Psoas muscle (tissue), 8 donors: ENCODE data around the gene CEP57. TPM values are rescaled to one million over a fixed set of nuclear protein-coding genes. Genes with fewer than 3 reads are reported as not detected.

Experiments
- ATAC-seq, 4 donors: fragments of 200-7000 bp; cut with Tn5 transposase; one replicate each; pipeline ENCODE4 v1.9.1; 2020; ENCODE audit warnings: moderate library complexity in 3 of 4, mild to moderate bottlenecking in 2 of 4
- DNase-seq, 2 donors: peaks; one replicate each; pipeline ENCODE4 v3.0.0-alpha.2; 2020
- H3K27ac ChIP-seq: fragments of 200-600 bp; one replicate; pipeline ENCODE4 v1.8.0; 2022
- H3K27me3 ChIP-seq, 3 donors: fragments of 200-600 bp in 1 of 3; one replicate each; pipeline versions ENCODE4 v1.6.1 to v1.8.0; 2013 to 2022; ENCODE audit warnings: low read length in 2 of 3, mild to moderate bottlenecking in 2 of 3, moderate library complexity in 1 of 3; ENCODE audit not compliant: insufficient read depth in 3 of 3
- H3K36me3 ChIP-seq, 2 donors: fragments of 200-600 bp in 1 of 2; one replicate each; pipeline versions ENCODE4 v1.6.1 to v1.8.0; 2013 to 2022; ENCODE audit warnings: low read depth in 1 of 2, mild to moderate bottlenecking in 1 of 2, moderate library complexity in 1 of 2; ENCODE audit not compliant: insufficient read depth in 1 of 2
- H3K4me1 ChIP-seq: fragments of 200-600 bp; one replicate; pipeline ENCODE4 v1.8.0; 2022
- H3K4me3 ChIP-seq: fragments of 200-600 bp; one replicate; pipeline ENCODE4 v1.8.0; 2022; ENCODE audit warnings: mild to moderate bottlenecking
- H3K9me3 ChIP-seq: fragments of 200-600 bp; one replicate; pipeline ENCODE4 v1.8.0; 2022
- WGBS, 3 donors: extraction: QIAGEN DNeasy Blood & Tissue Kit; methylation state at CpG; one replicate each; pipeline versions ENCODE4 v1.1.6 to v1.1.7; 2013; 5-methylcytosine and 5-hydroxymethylcytosine counted together
- intact Hi-C, 2 donors: fragments of 100-400 bp; cut with DNase I; formaldehyde crosslinking; loops; one replicate each; pipeline versions ENCODE4 v1.11.0 to v1.14.2; 2022
- polyA plus RNA-seq, 3 donors: library from polyadenylated mRNA; stranded (reverse); fragments of 200-250 nt; gene quantifications; one replicate each; pipeline ENCODE4 v1.2.3, GENCODE V29; 2013
- total RNA-seq, 4 donors: library from RNA; stranded (reverse); fragmentation: NEBNext Ultra II Directional in 2 of 4; extraction: Animal tissue kit (Norgen Biotek cat#: 25700) in 2 of 4; gene quantifications; one replicate each; pipeline versions ENCODE4 v1.2.1 to v1.2.4, GENCODE V29; 2021 to 2023
- TF ChIP-seq, protein P1 (sequence below): fragments of 200-600 bp; IDR thresholded peaks from one replicate; pipeline ENCODE4 v1.8.0; 2022; ENCODE audit warnings: antibody characterized with exemption
- donor health status: healthy with polysubstance abuse.
- donor health status: DM: no; HTN: no; CAD: no; lungs with moderate emphysema.
- donor health status: Bipolar disorder and iron deficiency.
- donor health status: healthy.
- donor health status: DM: yes; HTN: yes; CAD: no.
- donor health status: DM: no; HTN: no; CAD: no.
- donor health status: DM: no; HTN: no; CAD: no.
- donor health status: DM: yes; HTN: yes; CAD: no.

CEP57 gene
- total and polyA plus RNA-seq, 7 donors = 7.7 to 27.1 (median 15.1) TPM

DNA sequence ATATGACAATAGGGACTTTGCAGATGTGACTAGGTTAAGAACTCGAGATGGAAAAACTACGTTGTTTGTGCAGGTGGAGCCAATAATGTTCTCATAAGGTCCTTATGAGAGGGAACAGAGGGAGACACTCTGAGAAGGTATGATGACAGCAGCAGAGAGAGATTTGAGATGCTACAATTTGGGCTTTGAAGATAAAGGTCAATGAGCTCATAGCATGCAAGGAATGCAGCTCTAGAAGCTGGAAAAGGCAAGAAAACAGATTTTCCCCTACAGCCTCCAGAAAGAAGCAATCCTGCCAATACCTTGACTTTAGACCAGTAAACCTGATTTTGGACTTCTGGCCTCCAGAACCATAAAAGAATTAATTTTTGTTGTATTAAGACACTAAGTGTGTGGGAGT is 21.8 kb upstream of the CEP57 start:
- Histone ChIP-seq H3K4me3 (no peak overlapping the region), H3K36me3 (peaks cover 0 to 48% of the 10 kb centered on the region in 2 donors), H3K27ac (no peak overlapping the region), H3K4me1 (no peaks in the 10 kb centered on the region), H3K9me3 (no peaks in the 10 kb centered on the region), H3K27me3 (no peaks in the 10 kb centered on the region)
- ATAC-seq (no peak), DNase-seq (no peak)
- TF ChIP-seq, protein P1, sequence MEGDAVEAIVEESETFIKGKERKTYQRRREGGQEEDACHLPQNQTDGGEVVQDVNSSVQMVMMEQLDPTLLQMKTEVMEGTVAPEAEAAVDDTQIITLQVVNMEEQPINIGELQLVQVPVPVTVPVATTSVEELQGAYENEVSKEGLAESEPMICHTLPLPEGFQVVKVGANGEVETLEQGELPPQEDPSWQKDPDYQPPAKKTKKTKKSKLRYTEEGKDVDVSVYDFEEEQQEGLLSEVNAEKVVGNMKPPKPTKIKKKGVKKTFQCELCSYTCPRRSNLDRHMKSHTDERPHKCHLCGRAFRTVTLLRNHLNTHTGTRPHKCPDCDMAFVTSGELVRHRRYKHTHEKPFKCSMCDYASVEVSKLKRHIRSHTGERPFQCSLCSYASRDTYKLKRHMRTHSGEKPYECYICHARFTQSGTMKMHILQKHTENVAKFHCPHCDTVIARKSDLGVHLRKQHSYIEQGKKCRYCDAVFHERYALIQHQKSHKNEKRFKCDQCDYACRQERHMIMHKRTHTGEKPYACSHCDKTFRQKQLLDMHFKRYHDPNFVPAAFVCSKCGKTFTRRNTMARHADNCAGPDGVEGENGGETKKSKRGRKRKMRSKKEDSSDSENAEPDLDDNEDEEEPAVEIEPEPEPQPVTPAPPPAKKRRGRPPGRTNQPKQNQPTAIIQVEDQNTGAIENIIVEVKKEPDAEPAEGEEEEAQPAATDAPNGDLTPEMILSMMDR = no peak
- intact Hi-C loops = loop anchor here in 1 of 2 donors (10.0 kb wide), 1 partner anchor 704 kb away; the partner anchor contains the start of gene SRSF8
- WGBS, 3 donors = 61 to 76% (median 68%) methylated on average over 2 of the region's 2 CpGs

DNA sequence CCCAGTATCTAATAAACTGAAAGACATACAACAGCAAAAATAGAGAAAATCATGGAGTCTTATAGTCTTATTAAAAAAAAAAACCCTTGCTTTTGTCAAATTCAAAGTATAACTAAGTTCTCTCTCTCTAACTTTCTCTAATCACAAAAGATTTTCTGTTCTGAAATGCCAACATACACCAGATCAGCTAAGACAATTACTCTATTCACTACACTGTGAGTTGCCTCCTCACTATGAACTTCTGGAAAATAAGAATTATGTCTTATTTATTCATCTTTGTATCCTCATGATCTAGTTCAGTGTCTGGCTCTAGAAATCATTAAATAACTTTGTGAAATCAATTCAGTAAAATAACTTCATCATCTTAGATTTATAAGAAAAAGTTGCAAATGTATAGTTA is 13.4 kb upstream of the CEP57 start:
- intact Hi-C loops = no loop called here
- H3K36me3 ChIP-seq = peaks cover 0 to 100% of the 10 kb centered on the region in 2 donors
- no peak overlapping the region for H3K27ac ChIP-seq
- no peak for DNase-seq
- H3K9me3 ChIP-seq = no peaks in the 10 kb centered on the region
- H3K4me1 ChIP-seq = no peaks in the 10 kb centered on the region
- no peaks in the 10 kb centered on the region for H3K27me3 ChIP-seq
- TF ChIP-seq, protein P1 = no peak
- ATAC-seq = no peak
- H3K4me3 ChIP-seq = no peak overlapping the region

DNA sequence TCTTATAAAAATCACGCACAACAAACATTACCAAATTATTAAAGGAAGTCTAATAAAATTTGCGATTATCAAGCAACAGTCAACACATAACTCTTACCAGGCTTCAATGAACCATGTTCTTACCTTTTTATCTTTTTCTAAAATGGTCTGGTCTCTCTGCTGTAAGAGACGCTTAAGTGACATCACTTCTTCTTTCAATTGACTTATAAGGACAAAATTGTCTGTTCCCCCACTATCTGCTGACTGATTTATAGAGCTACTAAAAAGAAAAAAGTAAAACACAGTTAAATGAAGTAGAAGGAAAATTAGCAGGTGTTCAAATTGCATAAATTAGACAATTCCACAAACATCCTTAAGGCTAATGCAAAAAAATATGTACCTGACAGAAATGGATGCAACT is 11.6 kb upstream of the CEP57 start:
- 94 to 97% (median 97%) methylated on average over 3 of the region's 3 CpGs for WGBS, 3 donors
- no peak overlapping the region for H3K27ac ChIP-seq
- TF ChIP-seq, protein P1 = no peak
- peaks cover 3 to 100% of the 10 kb centered on the region in 2 donors for H3K36me3 ChIP-seq
- ATAC-seq (no peak), DNase-seq (no peak)
- H3K4me1 ChIP-seq = no peaks in the 10 kb centered on the region
- H3K9me3 ChIP-seq = no peaks in the 10 kb centered on the region
- no peak overlapping the region for H3K4me3 ChIP-seq
- H3K27me3 ChIP-seq = no peaks in the 10 kb centered on the region
- intact Hi-C loops = no loop called here

DNA sequence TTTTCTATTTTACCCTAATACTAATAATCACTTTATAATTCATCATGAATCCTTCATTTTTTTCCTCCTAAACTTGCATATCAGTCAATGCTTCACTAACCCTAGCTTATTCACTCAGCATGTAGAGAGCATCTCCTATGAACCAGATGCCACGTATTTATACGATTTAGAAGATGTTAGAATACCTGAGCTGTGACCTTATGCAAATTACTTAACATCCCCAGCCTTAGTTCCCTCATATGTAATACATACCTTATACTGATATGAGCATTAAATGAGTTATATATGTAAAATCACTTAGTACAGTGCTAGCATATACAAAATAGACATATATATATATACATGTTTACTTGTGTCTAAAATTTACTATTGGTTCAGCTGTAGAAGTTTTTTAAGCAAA is 9.8 kb upstream of the CEP57 start:
- H3K4me3 ChIP-seq = no peak overlapping the region
- peaks cover 3 to 100% of the 10 kb centered on the region in 2 donors for H3K36me3 ChIP-seq
- intact Hi-C loops = no loop called here
- WGBS, 3 donors = 84 to 89% (median 85%) methylated on average over 2 of the region's 2 CpGs
- no peak overlapping the region for H3K27ac ChIP-seq
- TF ChIP-seq, protein P1 = no peak
- no peaks in the 10 kb centered on the region for H3K9me3 ChIP-seq
- DNase-seq (no peak), ATAC-seq (no peak)
- H3K27me3 ChIP-seq = no peaks in the 10 kb centered on the region
- no peaks in the 10 kb centered on the region for H3K4me1 ChIP-seq

DNA sequence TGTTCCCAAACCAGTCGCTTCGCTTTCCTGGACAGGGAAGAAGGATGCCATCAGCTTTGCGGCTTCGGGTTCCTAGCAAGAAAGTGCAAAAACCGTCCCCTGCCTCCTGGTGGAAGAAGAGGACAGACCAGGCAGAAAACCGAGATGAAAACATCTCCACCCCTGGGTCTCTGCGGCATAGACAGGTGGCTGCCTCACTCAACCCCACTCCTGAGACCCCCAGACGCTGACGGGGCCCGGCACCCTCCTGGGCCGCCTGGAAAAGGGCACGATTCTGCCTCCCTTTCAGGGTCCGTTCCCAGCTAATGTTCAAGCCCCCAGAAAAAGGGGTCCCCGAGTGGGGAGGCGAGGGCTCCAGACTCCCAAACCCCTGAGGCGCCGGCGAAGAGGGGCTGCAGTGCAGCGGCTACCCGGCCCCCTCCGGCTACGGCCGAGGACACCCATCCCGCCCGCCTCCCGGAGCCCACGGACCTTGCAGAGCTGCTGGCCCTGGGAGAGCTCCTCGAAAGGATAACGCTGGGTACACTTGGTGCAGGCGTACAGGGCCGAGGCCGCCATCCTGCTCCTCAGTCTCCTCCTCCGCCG is 1.3 kb upstream of the CEP57 start:
- ATAC-seq (no peak), DNase-seq (no peak)
- 0 to 1% (median 0%) methylated on average over 27 to 34 of the region's 34 CpGs for WGBS, 3 donors
- H3K27ac ChIP-seq = peak overlapping the region; percentile 91
- intact Hi-C loops = no loop called here
- peak overlapping the region; percentile 73 for H3K4me3 ChIP-seq
- H3K27me3 ChIP-seq = no peaks in the 10 kb centered on the region
- no peaks in the 10 kb centered on the region for H3K9me3 ChIP-seq
- peaks cover 0 to 42% of the 10 kb centered on the region in 2 donors for H3K36me3 ChIP-seq
- H3K4me1 ChIP-seq = peaks cover 14% of the 10 kb centered on the region
- TF ChIP-seq, protein P1 = no peak
